A549 (cell line): ENCODE measurements around the gene AUTS2. TPM values are rescaled to one million over a fixed set of nuclear protein-coding genes. Genes with fewer than 3 reads are reported as not detected.
A peak's percentile ranks its signal among the peaks of the same experiment; 100 is the strongest.

Experiments used
- ATAC-seq, 2 experiments: fragments of 200-7000 bp in 1 of 2; fragments of >200 bp in 1 of 2; cut with Nextera tagmentation in 1 of 2; cut with Tn5 transposase in 1 of 2; 3 replicates each; pipeline versions ENCODE4 v1.8.0 to v1.9.1; 2018 to 2020; ENCODE audit warnings: mild to moderate bottlenecking in 1 of 2, moderate library complexity in 1 of 2
- CTCF ChIA-PET: fragments of 300-600 bp; sonication (Branson Sonifier 250); formaldehyde crosslinking; extraction: SDS; loops from one replicate; lab custom pipeline; 2021; ENCODE audit warnings: antibody characterized with exemption, inconsistent platforms; lab: Yijun Ruan, JAX
- POLR2A ChIA-PET: fragments of 350-600 bp; formaldehyde crosslinking; extraction: SDS; loops from one replicate; lab custom pipeline; 2021; ENCODE audit warnings: antibody characterized with exemption, inconsistent platforms; lab: Yijun Ruan, JAX
- DNase-seq, 2 experiments: peaks; one replicate each; pipeline versions ENCODE4 v3.0.0 to v3.0.0-alpha.2; 2011 to 2016; ENCODE audit warnings: low read depth in 1 of 2, low spot score in 1 of 2
- FAIRE-seq: peaks from 2 replicates; lab custom pipeline; 2011; peaks lifted over from hg19 to GRCh38; lab: Jason Lieb, UNC
- H3K27ac ChIP-seq, 2 experiments: fragments of >200 bp; sonication (Bioruptor Twin); formaldehyde crosslinking; 3 replicates each; pipeline ENCODE4 v1.5.1; 2016 to 2017
- H3K4me1 ChIP-seq: fragments of >200 bp; sonication (Bioruptor Twin); formaldehyde crosslinking; 3 replicates; pipeline ENCODE4 v1.6.1; 2016
- H3K4me2 ChIP-seq: fragments of >200 bp; sonication (Bioruptor Twin); formaldehyde crosslinking; 3 replicates; pipeline ENCODE4 v1.6.1; 2016
- H3K4me3 ChIP-seq: fragments of >200 bp; sonication (Bioruptor Twin); formaldehyde crosslinking; 3 replicates; pipeline ENCODE4 v1.5.1; 2016
- H3K9me3 ChIP-seq: fragments of >200 bp; sonication (Bioruptor Twin); formaldehyde crosslinking; 3 replicates; pipeline ENCODE4 v1.6.1; 2016
- ATOH8 ChIP-seq: fragments of 250-450 bp; sonication (Bioruptor Pico); IDR thresholded peaks from 2 replicates; pipeline ENCODE4 v1.5.0; 2020; ENCODE audit warnings: low read depth, mild to moderate bottlenecking, moderate library complexity
- BHLHE40 ChIP-seq: IDR thresholded peaks from 2 replicates; pipeline ENCODE4 v1.6.1; 2012; ENCODE audit warnings: low read depth, low read length, inconsistent platforms
- CTCF ChIP-seq: fragments of >200 bp; sonication (Bioruptor Twin); formaldehyde crosslinking; IDR thresholded peaks from 3 replicates; pipeline ENCODE4 v1.5.1; 2016
- EHF ChIP-seq: fragments of 250-450 bp; sonication (Bioruptor Pico); IDR thresholded peaks from 2 replicates; pipeline ENCODE4 v1.5.0; 2020; ENCODE audit warnings: mild to moderate bottlenecking
- HDAC2 ChIP-seq: fragments of 200-600 bp; sonication (generic); IDR thresholded peaks from 2 replicates; pipeline ENCODE4 v1.6.1; 2016
- HEYL ChIP-seq: fragments of 250-450 bp; sonication (Bioruptor Pico); IDR thresholded peaks from 2 replicates; pipeline ENCODE4 v1.8.0; 2021; ENCODE audit warnings: mild to moderate bottlenecking, moderate library complexity
- HMGXB4 ChIP-seq: fragments of 250-450 bp; sonication (Bioruptor Pico); IDR thresholded peaks from 2 replicates; pipeline ENCODE4 v1.5.0; 2021; ENCODE audit warnings: mild to moderate bottlenecking, moderate library complexity, borderline replicate concordance
- HOXA7 ChIP-seq: fragments of 250-450 bp; sonication (Bioruptor Pico); IDR thresholded peaks from 2 replicates; pipeline ENCODE4 v1.5.0; 2020; ENCODE audit warnings: mild to moderate bottlenecking, moderate library complexity
- MAX ChIP-seq: IDR thresholded peaks from 2 replicates; pipeline ENCODE4 v1.6.1; 2012
- MAZ ChIP-seq: fragments of 150-350 bp; IDR thresholded peaks from 2 replicates; pipeline ENCODE4 v1.6.1; 2014; ENCODE audit warnings: antibody characterized with exemption, low read depth, low read length, borderline replicate concordance
- NR3C1 ChIP-seq: fragments of >200 bp; sonication (Bioruptor Twin); formaldehyde crosslinking; IDR thresholded peaks from 3 replicates; pipeline ENCODE4 v1.6.1; 2017
- POLR2AphosphoS2 ChIP-seq: conservative IDR thresholded peaks from 2 replicates; pipeline ENCODE4 v1.6.1; 2012; ENCODE audit warnings: low read length, improper control_type of control experiment, inconsistent platforms
- RAD21 ChIP-seq, 2 experiments: fragments of >200 bp in 1 of 2; sonication (Bioruptor Twin) in 1 of 2; formaldehyde crosslinking in 1 of 2; IDR thresholded peaks in 1 of 2; conservative IDR thresholded peaks in 1 of 2; 2 replicates in 1 of 2; 3 replicates in 1 of 2; pipeline ENCODE4 v1.6.1; 2012 to 2018; ENCODE audit warnings: inconsistent platforms in 1 of 2
- RARB ChIP-seq: fragments of 250-450 bp; sonication (Bioruptor Pico); IDR thresholded peaks from 2 replicates; pipeline ENCODE4 v1.8.0; 2021; ENCODE audit warnings: mild to moderate bottlenecking, moderate library complexity
- RFX5 ChIP-seq: fragments of 450-650 bp; IDR thresholded peaks from 2 replicates; pipeline ENCODE4 v1.7.1; 2014; ENCODE audit warnings: antibody characterized with exemption, mild to moderate bottlenecking, moderate library complexity
- SREBF2 ChIP-seq: fragments of 450-650 bp; IDR thresholded peaks from 2 replicates; pipeline ENCODE4 v1.6.1; 2014; ENCODE audit warnings: mild to moderate bottlenecking, moderate library complexity
- TFCP2L1 ChIP-seq: fragments of 250-450 bp; sonication (Bioruptor Pico); IDR thresholded peaks from 2 replicates; pipeline ENCODE4 v1.5.0; 2021; ENCODE audit warnings: mild to moderate bottlenecking
- TP53 ChIP-seq: fragments of 250-450 bp; sonication (Bioruptor Pico); IDR thresholded peaks from 2 replicates; pipeline ENCODE4 v1.5.0; 2021; ENCODE audit warnings: mild to moderate bottlenecking, moderate library complexity
- WGBS: methylation state at CpG from one replicate; pipeline ENCODE4 v1.1.6; 2017; ENCODE audit errors: missing lambda C conversion rate; 5-methylcytosine and 5-hydroxymethylcytosine counted together
- polyA plus RNA-seq, 4 experiments: library from polyadenylated mRNA; depleted of rRNA in 3 of 4; stranded (reverse); fragments of >200 nt; fragmentation: RNase III in 1 of 4; extraction: RNeasy Plus Mini Kit Qiagen cat#74134 plus additional on column Dnase treatment in 1 of 4; gene quantifications; 2 replicates in 3 of 4; 3 replicates in 1 of 4; pipeline ENCODE4 v1.2.3, GENCODE V29; 2011 to 2017

AUTS2 gene
- polyA plus RNA-seq, 2 of the 4 experiments (the other 2 are of a cell fraction) = 1.6 to 3.6 TPM

- Histone ChIP-seq H3K27ac (no peak overlapping the region), H3K4me2 (no peak overlapping the region), H3K4me1 (peaks cover 29% of the 10 kb centered on the region), H3K4me3 (no peak overlapping the region), H3K9me3 (no peaks in the 10 kb centered on the region)
- no peak for TF ChIP-seq RARB
- DNase-seq = no peak
- ChIA-PET CTCF (no interaction called here), POLR2A (no interaction called here)
- 67% methylated on average over 1 of the region's 1 CpG for WGBS
- no peak for ATAC-seq
- FAIRE-seq = no peak
These were observed 171.6 kb downstream of the AUTS2 start for GRCh38 chr7:69769826-69770225.

GRCh38 chr7:69770613-69771012, 172.3 kb downstream of the AUTS2 start:
- Histone ChIP-seq H3K9me3 (no peaks in the 10 kb centered on the region), H3K4me1 (peaks cover 36% of the 10 kb centered on the region), H3K4me3 (no peak overlapping the region), H3K27ac (no peak overlapping the region), H3K4me2 (no peak overlapping the region)
- CTCF ChIA-PET = interaction anchor here (0.6 kb wide), 1 partner anchor 1095 kb away, joined by 3 read pairs; no protein-coding TSS in a partner anchor
- no peak for TF ChIP-seq POLR2AphosphoS2
- FAIRE-seq (no peak), ATAC-seq (no peak), DNase-seq (no peak)
- 63% methylated on average over 6 of the region's 6 CpGs for WGBS
- POLR2A ChIA-PET = no interaction called here

- ChIA-PET CTCF (interaction anchor here (0.6 to 0.8 kb wide), 3 partner anchors 19 to 58 kb away, joined by 3 to 4 read pairs (median 4); no protein-coding TSS in a partner anchor), POLR2A (no interaction called here)
- TF ChIP-seq POLR2AphosphoS2 (no peak), NR3C1 (no peak), CTCF (no peak), HMGXB4 (CRISPR knock-in tag) (no peak), HEYL (CRISPR knock-in tag) (no peak), TP53 (CRISPR knock-in tag) (no peak), SREBF2 (no peak), RAD21 (conservative IDR thresholded peaks at IDR 0.05 in 1 of 2, IDR thresholded peaks at IDR 0.05 in 1 of 2) (no peak), ATOH8 (CRISPR knock-in tag) (no peak), EHF (CRISPR knock-in tag) (no peak), RFX5 (no peak), BHLHE40 (no peak), HOXA7 (no peak), MAX (no peak), MAZ (no peak), TFCP2L1 (CRISPR knock-in tag) (no peak), HDAC2 (no peak)
- Histone ChIP-seq H3K9me3 (no peaks in the 10 kb centered on the region), H3K4me1 (peaks cover 49% of the 10 kb centered on the region), H3K4me2 (peak overlapping the region; percentile 16; the same call in 1 of the 3 replicates), H3K4me3 (no peak overlapping the region), H3K27ac (no peak overlapping the region; a peak in 1 of 6 replicates)
- ATAC-seq = no peak
- no peak for FAIRE-seq
- 57% methylated on average over 9 of the region's 9 CpGs for whole genome bisulfite sequencing
- DNase-seq = no peak
These were observed 174.6 kb downstream of the AUTS2 start for GRCh38 chr7:69772718-69773436.
